ELF-1 (cell line): ENCODE data around the gene TMEM126A.

Experiments used
- DNase-seq: peaks from one replicate; pipeline ENCODE4 v3.0.0-alpha.2; 2016; ENCODE audit warnings: low read depth, low spot score

Gene TMEM126A

DNA sequence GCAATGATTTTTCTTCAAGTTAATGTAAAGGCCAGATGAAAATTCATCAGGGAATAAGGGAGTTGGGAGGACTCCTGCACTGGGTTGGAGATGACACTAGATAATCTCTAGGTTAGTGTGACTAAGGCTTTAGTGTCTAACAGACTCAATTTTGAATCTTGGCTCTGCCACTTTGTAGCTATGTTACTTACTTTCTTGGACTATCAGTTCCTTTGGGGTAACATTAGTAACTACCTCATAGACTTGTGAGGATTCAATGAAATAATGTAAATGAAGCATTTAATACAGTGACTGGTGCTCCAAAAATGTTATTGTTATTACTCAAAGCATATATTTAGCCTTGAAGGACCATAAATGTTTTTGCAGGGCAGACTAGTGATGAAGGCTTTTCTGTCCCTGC, 47.8 kb downstream of the TMEM126A start:
- no peak for DNase-seq

GRCh38 chr11:85697747-85698146, 50.0 kb downstream of the TMEM126A start:
- no peak for DNase-seq

- no peak for DNase-seq
Observed at GRCh38 chr11:85698195-85698594, 50.4 kb downstream of the TMEM126A start.

GRCh38 chr11:85699957-85700741, 52.4 kb downstream of the TMEM126A start:
- no peak for DNase-seq

DNA sequence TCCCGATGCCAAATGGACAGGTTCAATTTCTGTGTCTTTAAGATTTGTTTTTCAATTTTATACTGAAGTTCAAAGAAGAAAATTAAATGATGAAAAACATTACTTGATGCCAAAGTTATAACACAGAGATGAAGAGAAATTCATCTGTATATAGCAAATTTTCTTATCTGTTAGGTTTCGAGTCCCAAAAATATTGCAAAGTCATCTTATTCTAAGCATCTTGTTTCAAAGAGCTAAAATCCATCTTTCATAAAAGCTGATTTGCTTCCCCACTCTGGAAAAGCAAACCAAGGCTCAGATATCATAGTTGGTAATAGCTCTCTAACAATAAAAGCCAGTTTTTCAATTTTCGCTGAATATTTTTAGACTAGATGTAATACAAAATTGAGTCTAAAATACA, 57.2 kb downstream of the TMEM126A start:
- no peak for DNase-seq

GRCh38 chr11:85705800-85706199, 58.0 kb downstream of the TMEM126A start:
- no peak for DNase-seq
